ENCODE data around the gene SLN. TPM values are rescaled to one million over a fixed set of nuclear protein-coding genes. Genes with fewer than 3 reads are reported as not detected.

Gene SLN
- total and polyA plus RNA-seq, 5 experiments from 2014 or later = not detected

DNA sequence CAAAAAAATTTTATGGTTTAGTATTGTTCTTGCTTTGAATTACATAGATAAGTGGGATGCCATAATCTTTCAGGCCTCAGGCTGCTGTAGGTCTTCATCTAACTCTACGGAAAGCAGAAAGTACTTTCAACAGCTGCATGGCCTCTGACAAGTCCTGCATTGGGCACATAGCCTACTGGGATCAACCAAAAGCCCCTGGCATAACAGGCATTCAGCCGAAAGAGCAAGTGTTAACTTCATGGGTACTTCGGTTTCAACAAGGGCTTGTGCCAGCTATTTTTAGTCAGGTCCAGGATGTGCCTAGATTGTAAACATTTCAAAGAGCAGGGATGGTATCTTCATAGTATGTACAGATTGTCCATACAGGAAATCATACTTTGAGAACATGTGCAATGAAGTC, 3.1 kb downstream of the SLN start:
- DNase-seq (no peak), ATAC-seq (no peak)
- Mint-ChIP-seq H3K27me3 (peaks cover 8 to 52% (median 23%) of the 10 kb centered on the region in 5 donors), H3K4me3 (no peak overlapping the region), H3K4me1 (no peaks in the 10 kb centered on the region), H3K27ac (no peak overlapping the region), H3K9me3 (peaks cover 0 to 2% (median 0%) of the 10 kb centered on the region in 9 donors), H3K36me3 (no peaks in the 10 kb centered on the region)
- POLR2A ChIA-PET = no interaction called here

GRCh38 chr11:107707807-107708206, 4.0 kb downstream of the SLN start:
- Mint-ChIP-seq H3K4me1 (no peaks in the 10 kb centered on the region), H3K4me3 (no peak overlapping the region), H3K9me3 (peaks cover 0 to 2% (median 0%) of the 10 kb centered on the region in 9 donors), H3K27me3 (peaks cover 11 to 58% (median 27%) of the 10 kb centered on the region in 5 donors), H3K27ac (no peak overlapping the region), H3K36me3 (no peaks in the 10 kb centered on the region)
- no peak for DNase-seq
- POLR2A ChIA-PET = no interaction called here
- no peak for ATAC-seq

GRCh38 chr11:107707215-107707671, 4.6 kb downstream of the SLN start:
- H3K27ac Mint-ChIP-seq = no peak overlapping the region
- POLR2A ChIA-PET = no interaction called here
- H3K9me3 Mint-ChIP-seq = peaks cover 0 to 2% (median 0%) of the 10 kb centered on the region in 9 donors
- no peaks in the 10 kb centered on the region for H3K36me3 Mint-ChIP-seq
- no peaks in the 10 kb centered on the region for H3K4me1 Mint-ChIP-seq
- no peak overlapping the region for H3K4me3 Mint-ChIP-seq
- H3K27me3 Mint-ChIP-seq = peaks cover 11 to 52% (median 25%) of the 10 kb centered on the region in 5 donors
- DNase-seq = no peak
- no peak for ATAC-seq

GRCh38 chr11:107706531-107706930, 5.3 kb downstream of the SLN start:
- peaks cover 11 to 48% (median 28%) of the 10 kb centered on the region in 5 donors for H3K27me3 Mint-ChIP-seq
- H3K4me1 Mint-ChIP-seq = no peaks in the 10 kb centered on the region
- H3K27ac Mint-ChIP-seq = no peak overlapping the region
- DNase-seq (no peak), ATAC-seq (no peak)
- no peak overlapping the region for H3K4me3 Mint-ChIP-seq
- peaks cover 0 to 2% (median 0%) of the 10 kb centered on the region in 9 donors for H3K9me3 Mint-ChIP-seq
- no peaks in the 10 kb centered on the region for H3K36me3 Mint-ChIP-seq
- POLR2A ChIA-PET = interaction anchor here (0.5 kb wide), 1 partner anchor 169 kb away, joined by 4 read pairs; no protein-coding TSS in a partner anchor

- Mint-ChIP-seq H3K9me3 (peaks cover 0 to 2% (median 0%) of the 10 kb centered on the region in 9 donors), H3K4me1 (no peaks in the 10 kb centered on the region), H3K4me3 (no peak overlapping the region), H3K27me3 (peaks cover 11 to 43% (median 31%) of the 10 kb centered on the region in 5 donors), H3K27ac (no peak overlapping the region), H3K36me3 (no peaks in the 10 kb centered on the region)
- DNase-seq (no peak), ATAC-seq (no peak)
- POLR2A ChIA-PET = no interaction called here
These were observed 6.8 kb downstream of the SLN start for GRCh38 chr11:107705027-107705426.

DNA sequence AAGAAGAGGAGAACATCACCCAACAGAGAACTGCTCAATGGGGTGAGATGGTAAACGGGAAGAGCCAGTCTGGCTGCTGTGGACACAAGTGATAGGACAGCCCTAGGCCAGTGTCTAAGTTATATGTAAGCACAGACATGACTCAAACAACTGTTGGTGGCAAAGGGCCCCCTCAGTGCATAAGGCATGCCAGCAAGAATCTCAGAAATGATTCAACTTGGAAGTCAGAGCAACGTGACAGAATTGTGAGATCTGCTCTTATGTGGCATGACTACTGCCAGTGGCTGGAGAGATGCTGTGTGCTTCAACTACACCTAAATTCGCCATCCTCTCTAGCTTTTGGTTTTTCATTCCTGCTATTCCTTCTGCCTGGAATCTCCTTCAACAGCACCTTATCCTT, 7.4 kb downstream of the SLN start:
- H3K4me1 Mint-ChIP-seq = no peaks in the 10 kb centered on the region
- H3K27me3 Mint-ChIP-seq = peaks cover 11 to 43% (median 29%) of the 10 kb centered on the region in 5 donors
- peaks cover 0 to 2% (median 0%) of the 10 kb centered on the region in 9 donors for H3K9me3 Mint-ChIP-seq
- H3K27ac Mint-ChIP-seq = no peak overlapping the region
- ATAC-seq = no peak
- no peak overlapping the region for H3K4me3 Mint-ChIP-seq
- no peak for DNase-seq
- POLR2A ChIA-PET = no interaction called here
- no peaks in the 10 kb centered on the region for H3K36me3 Mint-ChIP-seq

- Mint-ChIP-seq H3K27me3 (peaks cover 9 to 36% (median 25%) of the 10 kb centered on the region in 5 donors), H3K36me3 (no peaks in the 10 kb centered on the region), H3K9me3 (no peaks in the 10 kb centered on the region), H3K4me1 (no peaks in the 10 kb centered on the region), H3K27ac (no peak overlapping the region), H3K4me3 (no peak overlapping the region)
- ATAC-seq = no peak
- no peak for DNase-seq
- POLR2A ChIA-PET = no interaction called here
These were observed 9.1 kb downstream of the SLN start for GRCh38 chr11:107702723-107703122.

- POLR2A ChIA-PET = no interaction called here
- Mint-ChIP-seq H3K9me3 (no peaks in the 10 kb centered on the region), H3K27me3 (peaks cover 7 to 35% (median 25%) of the 10 kb centered on the region in 5 donors), H3K4me3 (no peak overlapping the region), H3K27ac (no peak overlapping the region), H3K36me3 (no peaks in the 10 kb centered on the region), H3K4me1 (no peaks in the 10 kb centered on the region)
- ATAC-seq (no peak), DNase-seq (no peak)
These were observed 9.7 kb downstream of the SLN start for GRCh38 chr11:107702109-107702660.

- Mint-ChIP-seq H3K27ac (no peak overlapping the region), H3K9me3 (no peaks in the 10 kb centered on the region), H3K4me3 (no peak overlapping the region), H3K36me3 (no peaks in the 10 kb centered on the region), H3K27me3 (peaks cover 7 to 50% (median 27%) of the 10 kb centered on the region in 5 donors), H3K4me1 (no peaks in the 10 kb centered on the region)
- DNase-seq (no peak), ATAC-seq (no peak)
- POLR2A ChIA-PET = no interaction called here
These were observed 12.2 kb downstream of the SLN start for GRCh38 chr11:107699371-107700285.

- Mint-ChIP-seq H3K4me1 (no peaks in the 10 kb centered on the region), H3K9me3 (no peaks in the 10 kb centered on the region), H3K4me3 (no peak overlapping the region), H3K27ac (no peak overlapping the region), H3K27me3 (peaks cover 4 to 40% (median 19%) of the 10 kb centered on the region in 5 donors), H3K36me3 (no peaks in the 10 kb centered on the region)
- no peak for DNase-seq
- POLR2A ChIA-PET = no interaction called here
- no peak for ATAC-seq
These were observed 14.6 kb downstream of the SLN start for GRCh38 chr11:107697291-107697690.

- DNase-seq (no peak), ATAC-seq (no peak)
- Mint-ChIP-seq H3K9me3 (no peaks in the 10 kb centered on the region), H3K27me3 (peaks cover 4 to 51% (median 23%) of the 10 kb centered on the region in 5 donors), H3K4me1 (no peaks in the 10 kb centered on the region), H3K27ac (no peak overlapping the region), H3K36me3 (no peaks in the 10 kb centered on the region), H3K4me3 (no peak overlapping the region)
- POLR2A ChIA-PET = interaction anchor here (0.5 kb wide), 1 partner anchor 134 kb away, joined by 3 read pairs; no protein-coding TSS in a partner anchor
These were observed 15.7 kb downstream of the SLN start for GRCh38 chr11:107696140-107696539.

GRCh38 chr11:107695446-107695845, 16.4 kb downstream of the SLN start:
- Mint-ChIP-seq H3K4me3 (no peak overlapping the region), H3K4me1 (no peaks in the 10 kb centered on the region), H3K27me3 (peaks cover 5 to 54% (median 23%) of the 10 kb centered on the region in 5 donors), H3K27ac (no peak overlapping the region), H3K36me3 (no peaks in the 10 kb centered on the region), H3K9me3 (no peaks in the 10 kb centered on the region)
- no peak for DNase-seq
- ATAC-seq = no peak
- POLR2A ChIA-PET = no interaction called here

DNA sequence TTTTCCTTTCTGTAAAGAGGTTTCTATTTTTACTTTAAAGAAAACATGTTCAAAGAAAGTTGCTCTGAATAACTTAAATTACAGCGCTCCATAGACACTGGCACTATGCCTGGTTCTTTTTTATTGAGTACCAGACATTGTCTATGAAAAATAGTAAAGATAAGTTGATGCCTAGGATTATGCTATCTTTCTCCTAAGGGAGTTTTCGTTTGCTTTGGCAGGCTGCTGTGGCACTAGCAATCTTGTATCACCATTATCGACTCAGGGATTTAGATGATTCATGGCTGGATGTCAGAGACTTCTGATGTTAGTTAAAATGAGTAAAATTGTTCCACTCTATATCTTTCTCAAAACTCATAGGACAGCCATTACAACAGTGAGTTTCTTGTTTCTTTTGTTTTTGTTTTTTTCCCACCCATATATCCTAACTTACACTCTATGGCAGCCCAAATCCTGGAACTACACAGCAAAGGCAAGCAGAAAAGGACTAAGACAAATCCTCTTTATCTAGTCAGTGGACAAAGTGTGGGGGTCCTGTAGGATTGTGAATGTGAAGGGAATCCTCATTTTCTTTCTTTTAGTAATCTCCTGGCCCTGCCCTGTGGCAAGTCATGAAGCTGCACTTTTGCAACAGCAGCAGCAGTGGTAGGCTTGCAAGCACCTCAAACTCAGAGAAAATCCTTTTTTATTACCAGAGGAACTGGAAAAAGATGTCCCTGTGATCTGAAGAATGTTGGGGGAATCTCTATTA, 20.7 kb downstream of the SLN start:
- POLR2A ChIA-PET = no interaction called here
- Mint-ChIP-seq H3K4me1 (no peaks in the 10 kb centered on the region), H3K36me3 (no peaks in the 10 kb centered on the region), H3K9me3 (no peaks in the 10 kb centered on the region), H3K27ac (no peak overlapping the region), H3K27me3 (peaks cover 2 to 32% (median 14%) of the 10 kb centered on the region in 5 donors), H3K4me3 (no peak overlapping the region)
- no peak for ATAC-seq
- no peak for DNase-seq

All from naive thymus-derived CD8-positive, alpha-beta T cell (primary cell).